Keratinocyte (primary cell): ENCODE results near the gene SMARCA5. TPM values are rescaled to one million over a fixed set of nuclear protein-coding genes. Genes with fewer than 3 reads are reported as not detected.

ENCODE experiments used
- DNase-seq: peaks from one replicate; pipeline ENCODE4 v3.0.0-alpha.2; 2011; ENCODE audit warnings: low read depth, missing footprints, low spot score
- FAIRE-seq: peaks from 2 replicates; lab custom pipeline; 2011; peaks lifted over from hg19 to GRCh38; lab: Jason Lieb, UNC
- H2AFZ ChIP-seq: 2 replicates; pipeline ENCODE4 v1.6.0; 2012; ENCODE audit warnings: low read length, control low read depth, inconsistent platforms; ENCODE audit not compliant: control insufficient read depth
- H3K27ac ChIP-seq: 2 replicates; pipeline ENCODE4 v1.5.1; 2011; ENCODE audit warnings: low read length; ENCODE audit not compliant: control insufficient read depth, insufficient read depth
- H3K27me3 ChIP-seq: 3 replicates; pipeline ENCODE4 v1.6.0; 2011; ENCODE audit warnings: low read length; ENCODE audit not compliant: control insufficient read depth, insufficient read depth; ENCODE audit errors: extremely low read depth
- H3K36me3 ChIP-seq, 2 experiments: 2 replicates in 1 of 2; 3 replicates in 1 of 2; pipeline ENCODE4 v1.5.1; 2011; ENCODE audit warnings: low read length in 2 of 2, mild to moderate bottlenecking in 1 of 2; ENCODE audit not compliant: control insufficient read depth in 2 of 2, insufficient read depth in 2 of 2; ENCODE audit errors: extremely low read depth in 1 of 2
- H3K4me1 ChIP-seq: 3 replicates; pipeline ENCODE4 v1.5.1; 2011; ENCODE audit warnings: low read length; ENCODE audit not compliant: control insufficient read depth, insufficient read depth; ENCODE audit errors: extremely low read depth
- H3K4me2 ChIP-seq: 3 replicates; pipeline ENCODE4 v1.6.0; 2011; ENCODE audit warnings: low read depth, low read length; ENCODE audit not compliant: control insufficient read depth, insufficient read depth; ENCODE audit errors: extremely low read depth
- H3K4me3 ChIP-seq, 3 experiments: fragments of 200-600 bp in 1 of 3; sonication (generic) in 1 of 3; 2 replicates in 2 of 3; 3 replicates in 1 of 3; pipeline ENCODE4 v1.5.1; 2011 to 2016; ENCODE audit warnings: low read length in 3 of 3, mild to moderate bottlenecking in 3 of 3, control low read depth in 2 of 3, inconsistent platforms in 1 of 3, low read depth in 1 of 3, mixed read lengths in 1 of 3, mixed run types in 1 of 3, moderate library complexity in 1 of 3; ENCODE audit not compliant: control insufficient read depth in 2 of 3, insufficient read depth in 2 of 3; ENCODE audit errors: extremely low read depth in 1 of 3
- H3K79me2 ChIP-seq: 2 replicates; pipeline ENCODE4 v1.6.0; 2012; ENCODE audit warnings: low read length; ENCODE audit not compliant: control insufficient read depth, insufficient read depth
- H3K9ac ChIP-seq: 3 replicates; pipeline ENCODE4 v1.6.0; 2011; ENCODE audit warnings: low read length; ENCODE audit not compliant: control insufficient read depth, insufficient read depth; ENCODE audit errors: extremely low read depth
- H3K9me1 ChIP-seq: 3 replicates; pipeline ENCODE4 v1.6.0; 2011; ENCODE audit warnings: low read length; ENCODE audit not compliant: control insufficient read depth, insufficient read depth; ENCODE audit errors: extremely low read depth
- H3K9me3 ChIP-seq: 2 replicates; pipeline ENCODE4 v1.5.1; 2012; ENCODE audit warnings: low read depth, low read length; ENCODE audit not compliant: control insufficient read depth
- H4K20me1 ChIP-seq: 3 replicates; pipeline ENCODE4 v1.6.0; 2011; ENCODE audit warnings: low read length; ENCODE audit not compliant: control insufficient read depth, insufficient read depth; ENCODE audit errors: extremely low read depth
- EZH2 ChIP-seq: IDR thresholded peaks from one replicate; pipeline ENCODE4 v1.6.1; 2012; ENCODE audit warnings: inconsistent platforms, mild to moderate bottlenecking, low read length, moderate library complexity
- dilution Hi-C: fragments of 300-500 bp; cut with MboI; formaldehyde crosslinking; loops from one replicate; pipeline ENCODE4 v1.7.0; 2020; ENCODE audit warnings: low sequenced_read_pairs; ENCODE audit not compliant: extremely low pct_ligation_motif_present
- polyA plus RNA-seq, 5 experiments: library from polyadenylated mRNA; depleted of rRNA in 3 of 5; stranded (reverse) in 3 of 5; stranded (forward) in 1 of 5; unstranded in 1 of 5; fragments of >200 nt; gene quantifications; 1 replicate in 1 of 5; 2 replicates in 3 of 5; 3 replicates in 1 of 5; pipeline versions ENCODE4 v1.2.1 to v1.2.3, GENCODE V29; 2011 to 2012; ENCODE audit warnings: missing spikeins in 2 of 5, low read depth in 1 of 5, low replicate concordance in 1 of 5
- TF ChIP-seq, protein P1 (sequence below), 3 experiments: IDR thresholded peaks in 1 of 3; conservative IDR thresholded peaks in 1 of 3; optimal IDR thresholded peaks in 1 of 3; 2 replicates in 2 of 3; 3 replicates in 1 of 3; pipeline versions ENCODE3 to v1.5.1; 2011; ENCODE audit warnings: low read length in 3 of 3, mild to moderate bottlenecking in 3 of 3, moderate library complexity in 2 of 3, control low read depth in 1 of 3, inconsistent platforms in 1 of 3; ENCODE audit not compliant: insufficient read depth in 2 of 3; ENCODE audit errors: extremely low read depth in 1 of 3

Gene SMARCA5
- polyA plus RNA-seq, 1 donor (not counting 4 experiments of a cell fraction or from before 2014, with no cell fraction given): 24.7 TPM

DNA sequence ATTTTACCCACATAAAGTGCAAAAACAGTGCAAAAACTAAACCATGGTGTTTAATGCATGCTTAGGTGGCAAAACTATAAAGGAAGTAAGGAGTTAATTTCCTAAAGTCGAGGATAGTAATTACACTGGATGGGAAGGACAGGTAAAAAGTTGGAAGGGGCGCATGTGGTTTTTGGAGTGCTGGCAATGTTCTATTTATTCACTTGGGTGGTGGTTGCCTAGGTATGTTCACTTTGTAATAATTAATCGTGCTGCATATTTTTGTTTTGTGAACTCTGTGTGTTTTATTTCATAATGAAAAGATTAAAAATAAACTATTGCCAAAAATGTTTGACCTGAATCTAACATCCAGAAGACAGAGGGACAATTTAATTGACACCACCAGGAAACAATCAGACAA lies 32.1 kb upstream of the SMARCA5 start:
- Histone ChIP-seq H2AFZ (no peak overlapping the region), H3K9ac (no peak overlapping the region), H3K4me2 (no peak overlapping the region), H3K79me2 (no peaks in the 10 kb centered on the region), H3K36me3 (no peaks in the 10 kb centered on the region), H3K9me1 (no peaks in the 10 kb centered on the region), H3K4me1 (no peaks in the 10 kb centered on the region), H3K27me3 (no peaks in the 10 kb centered on the region), H4K20me1 (no peaks in the 10 kb centered on the region), H3K4me3 (no peak overlapping the region), H3K9me3 (no peaks in the 10 kb centered on the region), H3K27ac (no peak overlapping the region)
- DNase-seq (no peak), FAIRE-seq (no peak)
- dilution Hi-C loops: no loop called here
- TF ChIP-seq EZH2: no peak
- TF ChIP-seq, protein P1, sequence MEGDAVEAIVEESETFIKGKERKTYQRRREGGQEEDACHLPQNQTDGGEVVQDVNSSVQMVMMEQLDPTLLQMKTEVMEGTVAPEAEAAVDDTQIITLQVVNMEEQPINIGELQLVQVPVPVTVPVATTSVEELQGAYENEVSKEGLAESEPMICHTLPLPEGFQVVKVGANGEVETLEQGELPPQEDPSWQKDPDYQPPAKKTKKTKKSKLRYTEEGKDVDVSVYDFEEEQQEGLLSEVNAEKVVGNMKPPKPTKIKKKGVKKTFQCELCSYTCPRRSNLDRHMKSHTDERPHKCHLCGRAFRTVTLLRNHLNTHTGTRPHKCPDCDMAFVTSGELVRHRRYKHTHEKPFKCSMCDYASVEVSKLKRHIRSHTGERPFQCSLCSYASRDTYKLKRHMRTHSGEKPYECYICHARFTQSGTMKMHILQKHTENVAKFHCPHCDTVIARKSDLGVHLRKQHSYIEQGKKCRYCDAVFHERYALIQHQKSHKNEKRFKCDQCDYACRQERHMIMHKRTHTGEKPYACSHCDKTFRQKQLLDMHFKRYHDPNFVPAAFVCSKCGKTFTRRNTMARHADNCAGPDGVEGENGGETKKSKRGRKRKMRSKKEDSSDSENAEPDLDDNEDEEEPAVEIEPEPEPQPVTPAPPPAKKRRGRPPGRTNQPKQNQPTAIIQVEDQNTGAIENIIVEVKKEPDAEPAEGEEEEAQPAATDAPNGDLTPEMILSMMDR (optimal IDR thresholded peaks at IDR 0.05 in 1 of 3, IDR thresholded peaks at IDR 0.05 in 1 of 3, conservative IDR thresholded peaks at IDR 0.05 in 1 of 3; ENCODE audit: extremely low read depth in 1 of 3, insufficient read depth in 2 of 3, low read length in 3 of 3): no peak

DNA sequence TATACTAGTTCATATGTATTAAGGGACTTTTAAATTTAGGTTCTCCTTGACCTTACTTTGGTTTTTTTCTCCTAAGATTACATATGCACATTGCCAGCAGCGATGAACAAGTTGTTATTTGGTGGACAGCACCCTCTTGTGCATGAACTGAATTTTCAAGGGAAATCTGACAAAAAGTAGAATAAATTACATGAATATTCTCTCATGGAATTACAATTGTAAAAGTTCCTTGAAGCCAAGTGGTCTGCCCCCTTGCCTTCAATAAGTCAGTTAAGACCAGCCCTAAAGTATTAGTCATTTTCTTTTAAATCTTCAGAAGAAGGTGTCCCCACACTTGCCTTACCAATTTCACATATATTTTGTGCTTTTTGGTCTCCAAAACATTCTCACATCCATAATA lies 30.7 kb upstream of the SMARCA5 start:
- no peak overlapping the region for H3K27ac ChIP-seq
- H3K4me2 ChIP-seq: no peak overlapping the region
- no peaks in the 10 kb centered on the region for H4K20me1 ChIP-seq
- H2AFZ ChIP-seq: no peak overlapping the region
- H3K27me3 ChIP-seq: no peaks in the 10 kb centered on the region
- no peak overlapping the region for H3K9ac ChIP-seq
- H3K4me1 ChIP-seq: no peaks in the 10 kb centered on the region
- FAIRE-seq: no peak
- dilution Hi-C loops: no loop called here
- DNase-seq: no peak
- H3K4me3 ChIP-seq: no peak overlapping the region
- TF ChIP-seq, protein P1 (optimal IDR thresholded peaks at IDR 0.05 in 1 of 3, IDR thresholded peaks at IDR 0.05 in 1 of 3, conservative IDR thresholded peaks at IDR 0.05 in 1 of 3; ENCODE audit: extremely low read depth in 1 of 3, insufficient read depth in 2 of 3, low read length in 3 of 3): peak in 2 of 3 experiments; percentile 9 to 45
- no peak for TF ChIP-seq EZH2
- no peaks in the 10 kb centered on the region for H3K79me2 ChIP-seq
- no peaks in the 10 kb centered on the region for H3K9me3 ChIP-seq
- no peaks in the 10 kb centered on the region for H3K36me3 ChIP-seq
- H3K9me1 ChIP-seq: no peaks in the 10 kb centered on the region
